ENCODE results near the gene EPHB2. TPM values are rescaled to one million over a fixed set of nuclear protein-coding genes. Genes with fewer than 3 reads are reported as not detected.

Gene EPHB2
- total RNA-seq, 1 donor from 2014 or later: 69.4 TPM

GRCh38 chr1:22847249-22847648 is 136.6 kb downstream of the EPHB2 start:
- no peak for DNase-seq (ENCODE audit: low spot score, unreplicated experiment)
- Mint-ChIP-seq H3K36me3 (ENCODE audit: insufficient read depth) (no peaks in the 10 kb centered on the region), H3K27ac (peak overlapping the region; percentile 39), H3K9me3 (ENCODE audit: low read depth) (no peaks in the 10 kb centered on the region), H3K4me3 (ENCODE audit: low read depth) (no peak overlapping the region), H3K27me3 (no peaks in the 10 kb centered on the region), H3K4me1 (ENCODE audit: low read depth) (peaks cover 47% of the 10 kb centered on the region)
- TF ChIP-seq, protein P1, sequence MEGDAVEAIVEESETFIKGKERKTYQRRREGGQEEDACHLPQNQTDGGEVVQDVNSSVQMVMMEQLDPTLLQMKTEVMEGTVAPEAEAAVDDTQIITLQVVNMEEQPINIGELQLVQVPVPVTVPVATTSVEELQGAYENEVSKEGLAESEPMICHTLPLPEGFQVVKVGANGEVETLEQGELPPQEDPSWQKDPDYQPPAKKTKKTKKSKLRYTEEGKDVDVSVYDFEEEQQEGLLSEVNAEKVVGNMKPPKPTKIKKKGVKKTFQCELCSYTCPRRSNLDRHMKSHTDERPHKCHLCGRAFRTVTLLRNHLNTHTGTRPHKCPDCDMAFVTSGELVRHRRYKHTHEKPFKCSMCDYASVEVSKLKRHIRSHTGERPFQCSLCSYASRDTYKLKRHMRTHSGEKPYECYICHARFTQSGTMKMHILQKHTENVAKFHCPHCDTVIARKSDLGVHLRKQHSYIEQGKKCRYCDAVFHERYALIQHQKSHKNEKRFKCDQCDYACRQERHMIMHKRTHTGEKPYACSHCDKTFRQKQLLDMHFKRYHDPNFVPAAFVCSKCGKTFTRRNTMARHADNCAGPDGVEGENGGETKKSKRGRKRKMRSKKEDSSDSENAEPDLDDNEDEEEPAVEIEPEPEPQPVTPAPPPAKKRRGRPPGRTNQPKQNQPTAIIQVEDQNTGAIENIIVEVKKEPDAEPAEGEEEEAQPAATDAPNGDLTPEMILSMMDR (IDR thresholded peaks at IDR 0.05; ENCODE audit: unreplicated experiment): no peak

GRCh38 chr1:22847709-22848108 is 137.1 kb downstream of the EPHB2 start:
- no peaks in the 10 kb centered on the region for H3K36me3 Mint-ChIP-seq (ENCODE audit: insufficient read depth)
- peaks cover 48% of the 10 kb centered on the region for H3K4me1 Mint-ChIP-seq (ENCODE audit: low read depth)
- no peaks in the 10 kb centered on the region for H3K9me3 Mint-ChIP-seq (ENCODE audit: low read depth)

GRCh38 chr1:22848405-22848804 is 137.8 kb downstream of the EPHB2 start:
- TF ChIP-seq, protein P1 (IDR thresholded peaks at IDR 0.05; ENCODE audit: unreplicated experiment): no peak
- Mint-ChIP-seq H3K36me3 (ENCODE audit: insufficient read depth) (no peaks in the 10 kb centered on the region), H3K4me1 (ENCODE audit: low read depth) (peaks cover 48% of the 10 kb centered on the region), H3K27me3 (no peaks in the 10 kb centered on the region), H3K9me3 (ENCODE audit: low read depth) (no peaks in the 10 kb centered on the region), H3K4me3 (ENCODE audit: low read depth) (no peak overlapping the region), H3K27ac (peak overlapping the region; percentile 2)
- no peak for DNase-seq (ENCODE audit: low spot score, unreplicated experiment)

More at GRCh38 chr1:22847709-22848108, 137.1 kb downstream of the EPHB2 start:
- H3K4me3 Mint-ChIP-seq (ENCODE audit: low read depth): no peak overlapping the region
- H3K27me3 Mint-ChIP-seq: no peaks in the 10 kb centered on the region
- DNase-seq (ENCODE audit: low spot score, unreplicated experiment): no peak
- no peak overlapping the region for H3K27ac Mint-ChIP-seq
- TF ChIP-seq, protein P1 (IDR thresholded peaks at IDR 0.05; ENCODE audit: unreplicated experiment): no peak

DNA sequence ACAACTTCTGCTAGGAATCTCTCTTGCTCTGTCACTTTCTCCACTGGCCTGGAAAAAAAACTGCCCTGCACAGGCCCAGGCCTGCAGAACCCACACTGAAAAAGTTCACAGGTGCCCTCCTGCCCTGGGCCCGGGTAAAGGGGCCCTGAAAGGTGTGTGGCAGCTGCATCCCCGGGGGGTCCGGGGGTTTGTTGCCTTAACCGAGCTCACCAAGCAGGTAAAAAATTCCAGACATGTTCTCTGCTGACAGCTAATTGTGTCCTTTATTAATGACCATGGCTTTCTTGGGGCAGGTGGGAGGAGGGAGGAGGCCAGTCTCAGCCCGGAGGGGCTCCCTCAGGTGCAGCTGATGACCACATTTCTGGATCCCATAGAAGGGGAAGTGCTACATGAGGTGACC is 139.1 kb downstream of the EPHB2 start:
- peak overlapping the region; percentile 95 for H3K27ac Mint-ChIP-seq
- no peaks in the 10 kb centered on the region for H3K9me3 Mint-ChIP-seq (ENCODE audit: low read depth)
- TF ChIP-seq, protein P1 (IDR thresholded peaks at IDR 0.05; ENCODE audit: unreplicated experiment): no peak
- H3K4me3 Mint-ChIP-seq (ENCODE audit: low read depth): no peak overlapping the region
- H3K4me1 Mint-ChIP-seq (ENCODE audit: low read depth): peaks cover 48% of the 10 kb centered on the region
- no peaks in the 10 kb centered on the region for H3K36me3 Mint-ChIP-seq (ENCODE audit: insufficient read depth)
- H3K27me3 Mint-ChIP-seq: no peaks in the 10 kb centered on the region
- peak; percentile 28 for DNase-seq (ENCODE audit: low spot score, unreplicated experiment)

DNA sequence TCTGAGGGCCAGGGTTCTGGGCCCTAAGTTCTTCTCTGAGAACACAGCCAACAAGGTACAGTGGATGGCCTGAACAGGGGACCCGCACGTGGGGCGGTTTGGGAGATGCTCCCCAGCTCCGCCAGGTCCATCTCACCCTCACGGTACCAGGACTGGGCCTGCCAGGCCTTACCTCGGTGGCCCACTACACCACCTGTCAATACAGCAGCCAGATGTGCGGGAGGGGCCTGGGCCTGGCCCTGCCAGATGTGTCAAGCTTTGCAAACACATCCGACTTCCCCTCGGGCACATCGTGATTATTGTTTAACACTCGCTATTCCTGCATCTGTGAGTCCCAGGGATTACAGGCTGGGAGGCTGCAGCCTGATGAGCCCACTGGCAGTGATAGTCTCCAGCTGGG is 139.6 kb downstream of the EPHB2 start:
- Mint-ChIP-seq H3K4me3 (ENCODE audit: low read depth) (no peak overlapping the region), H3K4me1 (ENCODE audit: low read depth) (peaks cover 47% of the 10 kb centered on the region), H3K9me3 (ENCODE audit: low read depth) (no peaks in the 10 kb centered on the region), H3K36me3 (ENCODE audit: insufficient read depth) (no peaks in the 10 kb centered on the region), H3K27ac (peak overlapping the region; percentile 12), H3K27me3 (no peaks in the 10 kb centered on the region)
- DNase-seq (ENCODE audit: low spot score, unreplicated experiment): no peak
- TF ChIP-seq, protein P1 (IDR thresholded peaks at IDR 0.05; ENCODE audit: unreplicated experiment): no peak
